Cardiac muscle cell (in vitro differentiated cells and primary cell): ENCODE data around the gene TRABD. TPM values are rescaled to one million over a fixed set of nuclear protein-coding genes. Genes with fewer than 3 reads are reported as not detected.
A peak's percentile ranks its signal among the peaks of the same experiment; 100 is the strongest.

Experiments used
- DNase-seq, 2 donors: peaks; one replicate each; pipeline versions ENCODE4 v3.0.0 to v3.0.0-alpha.2; 2010 to 2017; ENCODE audit warnings: low read depth in 1 of 2, low spot score in 1 of 2
- H3K27ac ChIP-seq: fragments of 200-600 bp; sonication (generic); 2 replicates; pipeline ENCODE4 v1.5.1; 2016
- H3K27me3 ChIP-seq: fragments of 200-600 bp; sonication (generic); 2 replicates; pipeline ENCODE4 v1.6.0; 2016; ENCODE audit warnings: control low read depth
- H3K36me3 ChIP-seq: fragments of 200-600 bp; sonication (generic); 2 replicates; pipeline ENCODE4 v1.5.1; 2016; ENCODE audit warnings: control low read depth
- H3K4me1 ChIP-seq: fragments of 200-600 bp; sonication (generic); 2 replicates; pipeline ENCODE4 v1.8.1; 2017; ENCODE audit warnings: low read depth, mild to moderate bottlenecking, mixed run types
- H3K4me3 ChIP-seq: fragments of 200-600 bp; sonication (generic); 2 replicates; pipeline ENCODE4 v1.5.1; 2016; ENCODE audit warnings: mild to moderate bottlenecking
- H3K9me3 ChIP-seq: fragments of 200-600 bp; sonication (generic); 2 replicates; pipeline ENCODE4 v1.5.1; 2017; ENCODE audit warnings: low read depth, mild to moderate bottlenecking, control low read depth
- polyA plus RNA-seq: library from polyadenylated mRNA; unstranded; fragments of >200 nt; fragmentation: Nextera tagmentation; extraction: Ambion mirVana; gene quantifications from 2 replicates; pipeline ENCODE4 v1.2.1, GENCODE V29; 2016
- total RNA-seq: library from RNA; depleted of rRNA; stranded (reverse); fragments of >200 nt; gene quantifications from 2 replicates; pipeline ENCODE4 v1.2.3, GENCODE V29; 2016
- TF ChIP-seq, protein P1 (sequence below): IDR thresholded peaks from 2 replicates; pipeline ENCODE4 v1.5.1; 2012; ENCODE audit warnings: low read depth, mild to moderate bottlenecking, low read length

Gene TRABD
- total and polyA plus RNA-seq, 2 experiments from 2014 or later, result 50.7 to 59.6 TPM

DNA sequence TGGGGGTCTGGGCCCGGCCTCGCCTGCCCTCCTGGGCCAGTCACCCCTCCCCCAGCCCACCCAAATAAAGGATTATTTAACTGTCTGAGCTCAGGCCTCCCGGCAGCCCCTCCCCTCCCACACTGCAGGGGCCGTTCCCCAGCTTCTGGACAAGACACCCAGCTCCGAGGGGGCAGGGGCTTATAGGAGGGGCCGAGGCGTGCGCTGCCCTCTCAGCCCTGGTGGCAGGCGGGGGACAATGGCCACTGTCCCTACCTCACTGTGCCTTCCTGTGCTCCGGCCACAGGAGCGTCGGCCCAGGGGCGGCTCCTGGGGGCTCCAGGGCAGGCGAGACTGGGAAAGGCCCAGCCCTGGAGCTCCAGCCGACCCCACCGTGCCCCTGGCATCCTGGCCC lies 12.9 kb downstream of the TRABD start:
- peaks cover 10% of the 10 kb centered on the region for H3K4me1 ChIP-seq
- no peak overlapping the region for H3K4me3 ChIP-seq
- TF ChIP-seq, protein P1, sequence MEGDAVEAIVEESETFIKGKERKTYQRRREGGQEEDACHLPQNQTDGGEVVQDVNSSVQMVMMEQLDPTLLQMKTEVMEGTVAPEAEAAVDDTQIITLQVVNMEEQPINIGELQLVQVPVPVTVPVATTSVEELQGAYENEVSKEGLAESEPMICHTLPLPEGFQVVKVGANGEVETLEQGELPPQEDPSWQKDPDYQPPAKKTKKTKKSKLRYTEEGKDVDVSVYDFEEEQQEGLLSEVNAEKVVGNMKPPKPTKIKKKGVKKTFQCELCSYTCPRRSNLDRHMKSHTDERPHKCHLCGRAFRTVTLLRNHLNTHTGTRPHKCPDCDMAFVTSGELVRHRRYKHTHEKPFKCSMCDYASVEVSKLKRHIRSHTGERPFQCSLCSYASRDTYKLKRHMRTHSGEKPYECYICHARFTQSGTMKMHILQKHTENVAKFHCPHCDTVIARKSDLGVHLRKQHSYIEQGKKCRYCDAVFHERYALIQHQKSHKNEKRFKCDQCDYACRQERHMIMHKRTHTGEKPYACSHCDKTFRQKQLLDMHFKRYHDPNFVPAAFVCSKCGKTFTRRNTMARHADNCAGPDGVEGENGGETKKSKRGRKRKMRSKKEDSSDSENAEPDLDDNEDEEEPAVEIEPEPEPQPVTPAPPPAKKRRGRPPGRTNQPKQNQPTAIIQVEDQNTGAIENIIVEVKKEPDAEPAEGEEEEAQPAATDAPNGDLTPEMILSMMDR, result no peak
- DNase-seq, result no peak
- H3K9me3 ChIP-seq, result no peaks in the 10 kb centered on the region
- peaks cover 11% of the 10 kb centered on the region for H3K36me3 ChIP-seq
- H3K27me3 ChIP-seq, result no peaks in the 10 kb centered on the region
- H3K27ac ChIP-seq, result no peak overlapping the region

DNA sequence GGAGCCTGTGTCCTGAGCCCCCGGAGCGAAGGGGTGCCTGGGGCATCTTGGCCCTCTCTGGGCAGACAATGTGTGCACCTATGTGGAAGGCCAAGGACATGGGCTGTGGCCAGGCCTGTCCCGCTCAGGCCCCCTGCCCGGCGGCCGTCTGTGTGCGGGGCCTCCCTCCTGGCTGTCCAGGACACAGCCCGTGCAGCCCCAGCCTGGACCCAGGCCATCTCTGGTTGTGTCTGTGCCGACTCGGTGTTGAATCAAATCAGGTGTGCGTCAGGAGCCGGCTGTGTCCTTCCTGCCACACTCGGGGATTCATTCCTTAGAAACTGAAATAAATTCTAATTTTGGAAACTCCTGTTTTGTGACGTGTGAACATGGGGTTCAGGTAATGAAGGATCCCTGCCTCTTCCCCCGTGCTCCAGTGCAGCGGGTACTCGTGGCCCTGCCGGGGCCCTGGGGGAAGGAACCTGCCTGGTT lies 13.6 kb downstream of the TRABD start:
- H3K4me1 ChIP-seq, result peaks cover 10% of the 10 kb centered on the region
- H3K4me3 ChIP-seq, result no peak overlapping the region
- H3K9me3 ChIP-seq, result no peaks in the 10 kb centered on the region
- TF ChIP-seq, protein P1, result no peak
- peaks cover 12% of the 10 kb centered on the region for H3K36me3 ChIP-seq
- no peak overlapping the region for H3K27ac ChIP-seq
- no peak for DNase-seq
- H3K27me3 ChIP-seq, result no peaks in the 10 kb centered on the region

DNA sequence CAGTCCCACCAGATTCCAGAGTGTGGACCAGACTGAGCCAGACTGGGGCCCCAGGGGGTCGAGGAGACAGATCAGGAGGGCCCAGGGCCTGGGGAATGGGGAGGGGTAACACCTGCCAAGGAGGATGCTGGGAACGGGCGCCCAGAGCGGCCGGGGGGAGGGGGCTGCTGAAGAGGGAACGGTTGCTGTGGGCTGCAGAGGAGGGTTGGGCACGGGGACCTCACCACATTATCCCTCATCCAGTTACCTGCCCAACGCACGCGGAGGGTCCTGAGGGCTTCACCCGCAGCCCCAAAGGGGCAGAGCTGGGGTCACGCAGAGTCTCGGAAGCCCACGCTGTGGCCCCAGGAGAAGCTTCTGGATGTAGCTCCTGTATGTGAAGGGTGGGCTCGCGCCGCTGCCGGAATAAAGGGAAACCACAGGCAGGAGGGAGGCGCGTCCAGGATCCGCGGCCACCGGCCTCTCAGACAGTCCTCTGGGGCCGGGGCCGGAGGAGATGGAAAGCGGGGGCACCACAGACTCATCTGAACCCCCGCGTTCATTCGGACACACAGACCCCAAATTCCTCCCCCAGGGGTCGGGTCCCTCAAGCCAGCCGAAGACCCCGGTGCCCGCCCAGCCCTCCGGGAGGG lies 14.2 kb downstream of the TRABD start:
- peaks cover 10% of the 10 kb centered on the region for H3K4me1 ChIP-seq
- H3K4me3 ChIP-seq, result peak overlapping the region; percentile 61
- H3K36me3 ChIP-seq, result peaks cover 17% of the 10 kb centered on the region
- H3K9me3 ChIP-seq, result no peaks in the 10 kb centered on the region
- H3K27me3 ChIP-seq, result no peaks in the 10 kb centered on the region
- peak overlapping the region; percentile 58 for H3K27ac ChIP-seq
- DNase-seq, result peak in 1 of 2 donors; percentile 44
- TF ChIP-seq, protein P1, result no peak

DNA sequence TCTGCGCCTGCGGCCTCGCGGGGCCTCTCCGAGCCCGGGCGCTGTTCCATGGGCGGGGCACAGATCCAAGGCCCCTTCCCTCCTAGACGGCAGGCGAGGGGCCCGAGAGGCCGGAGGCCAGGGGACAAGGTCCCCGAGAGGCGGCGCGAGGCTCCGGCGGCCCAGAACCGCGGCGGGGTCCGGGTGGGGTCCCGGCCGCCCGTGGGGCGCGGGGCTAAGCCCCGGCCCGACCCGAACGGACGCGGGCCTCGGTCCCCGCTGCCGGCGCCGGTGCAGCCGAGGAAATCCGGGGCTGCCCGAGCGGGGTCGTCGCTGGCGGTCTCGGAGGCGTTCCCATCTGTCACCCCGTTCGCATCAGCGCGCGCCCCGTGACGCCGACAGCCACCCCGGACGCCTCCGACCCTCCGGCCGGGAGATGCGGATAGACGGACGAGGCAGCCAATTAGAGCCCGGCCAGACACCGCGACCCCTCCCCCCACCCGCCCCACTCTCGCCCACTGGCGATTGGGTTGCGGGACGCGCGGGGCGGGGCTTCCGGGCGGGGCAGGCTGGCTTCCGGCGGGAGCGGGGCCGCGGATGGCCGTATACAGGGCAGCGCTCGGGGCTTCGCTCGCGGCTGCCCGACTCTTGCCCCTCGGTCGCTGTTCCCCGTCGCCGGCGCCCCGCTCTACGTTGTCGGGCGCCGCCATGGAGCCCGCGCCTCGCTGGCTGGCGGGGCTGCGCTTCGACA lies 14.9 kb downstream of the TRABD start, which contains the start of gene SELENOO:
Gene SELENOO, plus strand, starts transcription at position 551 of the 730 bp plus-strand sequence. Its CDS starts 26 bp downstream, at position 577.
- no peaks in the 10 kb centered on the region for H3K27me3 ChIP-seq
- TF ChIP-seq, protein P1, result no peak
- DNase-seq, result peak; percentile 92
- H3K4me3 ChIP-seq, result peak within 1 kb of the TSS; percentile 61
- no peaks in the 10 kb centered on the region for H3K9me3 ChIP-seq
- peak within 1 kb of the TSS; percentile 66 for H3K27ac ChIP-seq
- H3K36me3 ChIP-seq, result peaks cover 17% of the 10 kb centered on the region
- H3K4me1 ChIP-seq, result peaks cover 10% of the 10 kb centered on the region

DNA sequence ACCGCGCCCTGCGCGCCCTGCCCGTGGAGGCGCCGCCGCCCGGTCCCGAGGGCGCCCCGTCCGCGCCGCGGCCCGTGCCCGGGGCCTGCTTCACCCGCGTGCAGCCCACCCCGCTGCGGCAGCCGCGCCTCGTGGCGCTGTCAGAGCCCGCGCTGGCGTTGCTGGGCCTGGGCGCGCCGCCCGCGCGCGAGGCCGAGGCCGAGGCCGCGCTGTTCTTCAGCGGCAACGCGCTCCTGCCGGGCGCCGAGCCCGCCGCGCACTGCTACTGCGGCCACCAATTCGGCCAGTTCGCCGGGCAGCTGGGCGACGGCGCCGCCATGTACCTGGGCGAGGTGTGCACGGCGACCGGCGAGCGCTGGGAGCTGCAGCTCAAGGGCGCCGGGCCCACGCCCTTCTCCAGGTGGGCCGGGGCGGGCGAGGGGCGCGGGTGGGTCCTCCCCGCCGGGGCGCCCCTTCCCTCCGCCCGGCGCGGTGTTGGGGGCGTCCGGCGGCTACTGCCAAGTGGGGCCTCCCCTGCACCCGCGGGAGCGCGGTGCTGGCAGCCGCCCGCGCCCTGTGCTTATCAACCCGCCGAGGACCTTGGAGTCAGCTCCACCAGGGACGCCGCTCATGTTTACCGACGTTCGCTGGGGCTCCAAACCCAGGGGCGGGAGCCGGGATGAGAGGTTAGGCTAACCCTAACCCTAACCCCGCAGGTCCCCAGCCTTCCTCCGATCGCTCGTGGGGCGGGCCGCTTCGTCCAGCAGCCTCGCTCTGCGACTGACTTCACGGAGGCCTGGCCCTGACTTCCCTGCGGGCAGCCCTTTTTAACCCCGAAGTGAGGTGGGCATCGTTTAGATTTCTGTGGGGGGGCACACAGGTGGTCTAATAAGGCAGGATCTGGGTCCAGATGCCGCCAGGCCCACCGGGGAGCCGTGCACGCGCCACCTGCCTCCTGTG lies 15.7 kb downstream of the TRABD start:
- H3K27ac ChIP-seq, result peak overlapping the region; percentile 66
- H3K36me3 ChIP-seq, result peaks cover 17% of the 10 kb centered on the region
- no peaks in the 10 kb centered on the region for H3K9me3 ChIP-seq
- peak in 1 of 2 donors; percentile 49 for DNase-seq
- TF ChIP-seq, protein P1, result no peak
- peaks cover 10% of the 10 kb centered on the region for H3K4me1 ChIP-seq
- H3K27me3 ChIP-seq, result no peaks in the 10 kb centered on the region
- H3K4me3 ChIP-seq, result peak overlapping the region; percentile 61
